SK-N-SH (cell line): ENCODE measurements around the gene WNT3. TPM values are rescaled to one million over a fixed set of nuclear protein-coding genes. Genes with fewer than 3 reads are reported as not detected.

Experiments
- CTCF ChIA-PET: fragments of 300-600, 350-600 bp; formaldehyde crosslinking; extraction: SDS; loops from one replicate; lab custom pipeline; 2021; lab: Yijun Ruan, JAX
- POLR2A ChIA-PET: fragments of 350-600 bp; sonication (Branson Sonifier 250); formaldehyde crosslinking; extraction: SDS; loops from one replicate; lab custom pipeline; 2020; ENCODE audit warnings: antibody characterized with exemption, inconsistent platforms; lab: Yijun Ruan, JAX
- DNase-seq: peaks from one replicate; pipeline ENCODE4 v3.0.0; 2012
- H2AFZ ChIP-seq: fragments of 200-600 bp; sonication (generic); 2 replicates; pipeline ENCODE4 v1.8.1; 2016; ENCODE audit warnings: antibody characterized with exemption, mild to moderate bottlenecking, low read depth
- H3F3A ChIP-seq: fragments of 200-600 bp; sonication (generic); replicated peaks from 2 replicates; pipeline ENCODE3; 2016; ENCODE audit warnings: antibody characterized with exemption, mild to moderate bottlenecking; ENCODE audit not compliant: insufficient read depth
- H3K27ac ChIP-seq, 2 experiments: fragments of 200-500 bp in 1 of 2; fragments of 200-600 bp in 1 of 2; sonication (Bioruptor generic) in 1 of 2; sonication (generic), shearing (Covaris generic) in 1 of 2; 2 replicates each; pipeline versions ENCODE4 v1.5.1 to v1.6.1; 2014 to 2016; ENCODE audit warnings: low read depth in 2 of 2, inconsistent platforms in 1 of 2, low read length in 1 of 2, mild to moderate bottlenecking in 1 of 2, mixed read lengths in 1 of 2
- H3K27me3 ChIP-seq: fragments of 200-600 bp; sonication (generic), shearing (Covaris generic); 2 replicates; pipeline ENCODE4 v1.6.1; 2016; ENCODE audit warnings: mixed run types; ENCODE audit not compliant: insufficient read depth
- H3K36me3 ChIP-seq, 2 experiments: fragments of 200-500 bp in 1 of 2; fragments of 200-600 bp in 1 of 2; sonication (Bioruptor generic) in 1 of 2; sonication (generic) in 1 of 2; replicated peaks in 1 of 2; 2 replicates each; pipeline versions ENCODE3 to v1.5.1; 2014 to 2016; ENCODE audit warnings: low read length in 1 of 2, mild to moderate bottlenecking in 1 of 2; ENCODE audit not compliant: insufficient read depth in 2 of 2, control insufficient read depth in 1 of 2
- H3K4me1 ChIP-seq, 2 experiments: fragments of 200-500 bp in 1 of 2; fragments of 200-600 bp in 1 of 2; sonication (Bioruptor generic) in 1 of 2; sonication (generic), shearing (Covaris generic) in 1 of 2; 2 replicates each; pipeline versions ENCODE4 v1.5.1 to v1.6.1; 2014 to 2016; ENCODE audit warnings: low read depth in 1 of 2, low read length in 1 of 2, mixed run types in 1 of 2; ENCODE audit not compliant: insufficient read depth in 2 of 2, control insufficient read depth in 1 of 2
- H3K4me2 ChIP-seq: fragments of 200-600 bp; sonication (generic), shearing (Covaris generic); 2 replicates; pipeline ENCODE4 v1.6.1; 2017; ENCODE audit warnings: mixed run types
- H3K4me3 ChIP-seq, 2 experiments: fragments of 200-500 bp in 1 of 2; fragments of 200-600 bp in 1 of 2; sonication (Bioruptor generic) in 1 of 2; sonication (generic), shearing (Covaris generic) in 1 of 2; 2 replicates each; pipeline versions ENCODE4 v1.5.1 to v1.8.1; 2014 to 2016; ENCODE audit warnings: low read depth in 2 of 2, inconsistent platforms in 1 of 2, low read length in 1 of 2, mild to moderate bottlenecking in 1 of 2, mixed read lengths in 1 of 2, moderate library complexity in 1 of 2
- H3K79me2 ChIP-seq: fragments of 200-600 bp; sonication (generic); 2 replicates; pipeline ENCODE4 v1.8.1; 2017; ENCODE audit warnings: mild to moderate bottlenecking; ENCODE audit not compliant: insufficient read depth
- H3K9ac ChIP-seq: fragments of 200-600 bp; sonication (generic); 2 replicates; pipeline ENCODE4 v1.6.1; 2017; ENCODE audit warnings: mixed run types
- H3K9me2 ChIP-seq: fragments of 200-600 bp; sonication (generic); 2 replicates; pipeline ENCODE4 v1.6.1; 2017; ENCODE audit warnings: mixed run types
- H3K9me3 ChIP-seq: fragments of 200-600 bp; sonication (generic); 2 replicates; pipeline ENCODE4 v1.6.1; 2017; ENCODE audit warnings: mixed run types, mild to moderate bottlenecking, moderate library complexity
- H4K20me1 ChIP-seq: fragments of 200-600 bp; sonication (generic); 2 replicates; pipeline ENCODE4 v1.6.1; 2017; ENCODE audit warnings: mild to moderate bottlenecking, mixed run types; ENCODE audit not compliant: insufficient read depth
- CHD2 ChIP-seq: fragments of 150-350 bp; IDR thresholded peaks from 2 replicates; pipeline ENCODE4 v1.6.1; 2018; ENCODE audit warnings: low read length; ENCODE audit not compliant: partially characterized antibody
- ELF1 ChIP-seq: IDR thresholded peaks from 2 replicates; pipeline ENCODE4 v1.4.0; 2012
- MAX ChIP-seq: IDR thresholded peaks from 2 replicates; pipeline ENCODE4 v1.4.0; 2012; ENCODE audit warnings: low read depth
- PBX3 ChIP-seq: IDR thresholded peaks from 2 replicates; pipeline ENCODE4; 2012
- RAD21 ChIP-seq: IDR thresholded peaks from 2 replicates; pipeline ENCODE4 v1.6.1; 2012; ENCODE audit warnings: mild to moderate bottlenecking, low read length
- RCOR1 ChIP-seq: fragments of 150-350 bp; IDR thresholded peaks from 2 replicates; pipeline ENCODE4 v1.6.1; 2017; ENCODE audit warnings: antibody characterized with exemption, low read length
- RFX5 ChIP-seq: IDR thresholded peaks from 2 replicates; pipeline ENCODE4 v1.6.1; 2012; ENCODE audit warnings: mild to moderate bottlenecking, improper control_type of control experiment, low read length
- TCF12 ChIP-seq: IDR thresholded peaks from 2 replicates; pipeline ENCODE4 v1.4.0; 2012
- ZBTB33 ChIP-seq: IDR thresholded peaks from 2 replicates; pipeline ENCODE4 v1.4.0; 2012; ENCODE audit warnings: low read depth, borderline replicate concordance
- WGBS: methylation state at CpG from one replicate; pipeline ENCODE4 v1.1.6; 2017; ENCODE audit warnings: low lambda C conversion rate; 5-methylcytosine and 5-hydroxymethylcytosine counted together
- polyA plus RNA-seq, 3 experiments: library from polyadenylated mRNA; depleted of rRNA; stranded (reverse); fragments of >200 nt; gene quantifications; 2 replicates each; pipeline ENCODE4 v1.2.3, GENCODE V29; 2012

The WNT3 gene
- polyA plus RNA-seq, 1 of the 3 experiments (the other 2 are of a cell fraction): 5.3 TPM

- DNase-seq: no peak
- ChIA-PET POLR2A (no interaction called here), CTCF (interaction anchor here (0.8 to 4.7 kb wide), 7 partner anchors 19 to 1386 kb away, joined by 3 to 39 read pairs (median 3); no protein-coding TSS in a partner anchor)
Measured at GRCh38 chr17:46814446-46814845, 4.0 kb downstream of the WNT3 start.

GRCh38 chr17:46813920-46814319, 4.6 kb downstream of the WNT3 start:
- no peaks in the 10 kb centered on the region for H3K36me3 ChIP-seq
- H3K9ac ChIP-seq: no peak overlapping the region
- no peaks in the 10 kb centered on the region for H4K20me1 ChIP-seq
- TF ChIP-seq PBX3 (no peak), ZBTB33 (no peak), ELF1 (no peak)
- WGBS: 88% methylated on average over 3 of the region's 3 CpGs
- ChIA-PET CTCF (interaction anchor here (1.3 to 4.7 kb wide), 2 partner anchors 22 to 31 kb away, joined by 3 to 39 read pairs; no protein-coding TSS in a partner anchor), POLR2A (no interaction called here)
- no peak overlapping the region for H2AFZ ChIP-seq
- no peak for DNase-seq
- no peaks in the 10 kb centered on the region for H3K9me2 ChIP-seq
- H3K9me3 ChIP-seq: no peaks in the 10 kb centered on the region
- H3K27ac ChIP-seq: no peak overlapping the region
- no peak overlapping the region for H3K4me2 ChIP-seq
- no peaks in the 10 kb centered on the region for H3F3A ChIP-seq
- peaks cover 0 to 39% of the 10 kb centered on the region in 2 experiments; a peak in 1 of 4 replicates for H3K4me1 ChIP-seq
- no peak overlapping the region for H3K4me3 ChIP-seq
- H3K27me3 ChIP-seq: peaks cover 6% of the 10 kb centered on the region
- no peaks in the 10 kb centered on the region for H3K79me2 ChIP-seq

More at GRCh38 chr17:46814446-46814845, 4.0 kb downstream of the WNT3 start:
- Histone ChIP-seq H3K27me3 (peaks cover 6% of the 10 kb centered on the region), H3K9me3 (no peaks in the 10 kb centered on the region)
- TF ChIP-seq RFX5 (no peak), TCF12 (no peak), ELF1 (no peak), RCOR1 (no peak), MAX (no peak), PBX3 (no peak), CHD2 (no peak), RAD21 (no peak)
- TF ChIP-seq, all 33 proteins: peak for 0
- no peak overlapping the region for H3K4me3 ChIP-seq
- H3K9ac ChIP-seq: no peak overlapping the region
- H3K4me2 ChIP-seq: no peak overlapping the region
- H3K27ac ChIP-seq: no peak overlapping the region
- no peaks in the 10 kb centered on the region for H3K9me2 ChIP-seq
- H3F3A ChIP-seq: no peaks in the 10 kb centered on the region
- 78% methylated on average over 7 of the region's 7 CpGs for WGBS
- H3K4me1 ChIP-seq: peaks cover 0 to 34% of the 10 kb centered on the region in 2 experiments; a peak in 1 of 4 replicates
- no peaks in the 10 kb centered on the region for H3K79me2 ChIP-seq
- no peaks in the 10 kb centered on the region for H4K20me1 ChIP-seq
- H3K36me3 ChIP-seq: no peaks in the 10 kb centered on the region
- H2AFZ ChIP-seq: no peak overlapping the region
